Kidney glomerular epithelial cell (primary cell): ENCODE results near the gene RECQL5.
A peak's percentile ranks its signal among the peaks of the same experiment; 100 is the strongest.
"Not testable (repeated sequence)": the region's sequence is repeated elsewhere in the genome, so short reads cannot be mapped to it uniquely, and the experiment has no call there.

Experiments used
- DNase-seq: peaks from one replicate; lab custom pipeline; 2025; lab: John Stamatoyannopoulos, UW

The RECQL5 gene

DNA sequence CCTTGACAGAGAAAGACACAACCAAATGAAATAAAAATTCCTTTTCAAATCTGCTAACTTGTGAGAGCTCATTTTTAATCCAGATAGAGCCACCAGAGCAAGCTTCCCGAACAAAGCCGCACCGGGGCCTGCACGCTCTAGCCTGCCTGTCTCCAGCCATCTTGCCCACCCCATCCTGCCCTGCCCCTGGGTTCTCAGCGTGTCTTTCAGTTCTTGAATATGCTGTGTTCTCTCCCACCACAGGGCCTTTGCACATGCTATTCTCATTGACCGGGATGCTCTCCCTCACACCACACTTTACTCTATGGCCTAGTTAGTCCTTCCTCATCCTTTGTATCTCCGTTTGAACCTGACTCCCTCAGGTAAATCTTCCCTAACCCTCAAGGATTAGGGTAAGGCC is 19.0 kb downstream of the RECQL5 start:
- no peak for DNase-seq

DNA sequence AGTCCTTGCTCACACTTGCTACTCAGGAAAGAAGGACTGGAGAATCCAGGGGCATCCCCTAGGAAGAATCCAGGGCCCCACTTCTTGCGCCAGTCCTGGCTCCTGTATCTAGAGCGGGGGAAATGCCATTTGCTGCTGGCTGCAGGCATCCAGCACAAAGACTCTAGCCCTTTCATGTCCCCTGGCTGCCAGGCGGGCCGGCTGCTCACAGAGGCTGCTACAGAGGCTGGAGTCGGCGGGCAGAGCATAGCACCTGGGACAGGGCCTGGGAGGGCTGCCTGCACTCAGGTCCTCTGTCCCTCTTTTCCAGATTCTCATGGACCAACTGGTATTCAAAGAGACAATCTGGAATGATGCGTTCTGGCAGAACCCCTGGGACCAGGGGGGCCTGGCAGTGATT is 19.9 kb downstream of the RECQL5 start:
- DNase-seq: no peak

DNA sequence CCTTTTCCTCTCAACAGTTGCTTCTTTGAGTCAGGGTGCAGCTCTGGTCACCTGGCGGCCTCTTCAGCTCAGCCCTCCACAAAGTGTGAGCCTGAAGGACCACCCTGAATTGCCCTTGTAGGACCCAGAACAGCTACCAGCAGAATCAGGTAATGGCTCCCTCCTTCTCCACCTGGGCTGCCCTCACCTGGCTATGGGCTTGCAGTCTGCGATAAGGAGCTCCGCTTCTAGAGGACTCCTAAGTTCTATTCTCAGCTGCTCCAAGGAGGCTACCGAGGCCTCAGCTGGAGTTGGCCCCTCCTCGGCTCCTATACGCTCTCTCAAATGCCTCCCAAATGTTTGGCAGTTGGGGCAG is 20.3 kb downstream of the RECQL5 start:
- no peak for DNase-seq

DNA sequence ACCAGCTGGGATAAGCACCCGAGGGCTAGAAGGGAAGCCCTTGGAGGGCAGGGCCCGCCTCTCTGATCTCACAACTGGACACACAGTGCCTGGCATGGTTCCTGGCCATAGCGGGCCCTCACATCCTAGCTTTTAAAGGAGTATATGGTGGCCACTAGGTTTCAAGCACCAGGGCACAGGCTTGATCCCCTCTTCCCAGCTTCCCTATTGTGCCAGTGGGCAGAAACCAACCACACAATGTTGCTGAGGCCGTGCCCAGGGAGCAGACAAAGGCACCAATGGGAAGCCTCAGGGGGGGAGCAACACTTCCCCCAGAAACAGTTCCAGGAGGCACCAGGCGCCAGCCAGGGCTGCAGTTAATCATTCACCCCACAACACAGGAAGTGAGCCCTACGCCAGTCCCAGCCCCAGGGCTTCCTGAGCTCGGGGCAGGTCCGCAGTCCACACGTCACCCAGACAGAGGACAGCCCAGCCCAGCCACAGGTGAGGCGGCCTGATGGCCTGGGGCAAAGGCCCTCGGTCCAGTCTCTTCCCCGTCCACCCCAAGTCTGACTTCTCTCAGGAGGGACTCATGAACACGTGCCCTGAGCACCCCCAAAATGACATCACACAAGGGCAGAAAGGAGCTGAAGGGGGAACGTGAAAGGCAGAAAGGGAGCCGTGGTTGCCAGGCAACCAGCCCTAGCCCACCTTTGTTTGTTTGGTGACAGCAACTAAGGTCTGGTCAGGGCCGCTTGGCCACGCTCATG is 20.9 kb downstream of the RECQL5 start:
- DNase-seq: peak; percentile 98

DNA sequence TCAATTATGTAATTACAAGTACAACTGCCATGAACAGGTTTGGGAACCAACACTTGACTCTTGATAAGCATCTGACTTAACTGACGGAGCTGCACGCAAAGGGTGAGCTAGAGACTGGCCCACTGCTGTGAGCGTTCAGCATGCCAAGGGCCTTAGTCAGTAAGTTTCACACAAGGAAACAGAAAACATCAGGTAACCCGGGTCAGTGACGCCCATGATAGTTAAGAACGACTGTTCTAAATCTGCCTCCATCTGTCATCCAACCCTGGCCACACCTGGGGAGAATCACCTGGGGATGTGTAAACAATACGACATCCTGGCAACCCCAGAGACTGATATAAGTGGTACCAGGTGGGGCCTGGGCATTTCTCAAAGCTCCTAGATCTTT is 21.5 kb downstream of the RECQL5 start:
- peak; percentile 92 for DNase-seq

DNA sequence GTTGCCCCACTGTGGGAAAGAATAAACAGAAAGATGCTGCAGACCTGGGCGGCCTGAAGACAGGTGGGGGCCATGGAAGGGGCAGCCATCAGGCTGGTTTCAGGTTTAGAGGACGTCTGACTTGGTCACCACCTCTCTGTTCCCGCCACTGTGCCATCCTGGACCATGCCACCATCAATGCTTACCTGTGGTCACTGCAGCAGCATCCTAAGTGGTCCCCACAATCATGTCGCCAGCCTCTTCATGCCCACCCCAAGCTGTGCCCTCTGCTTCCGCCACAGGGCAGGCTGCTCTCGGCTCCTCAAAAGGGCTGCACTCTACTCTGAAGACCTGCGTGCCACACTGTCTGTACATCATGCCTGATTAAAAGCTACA is 23.3 kb downstream of the RECQL5 start:
- DNase-seq: no peak

DNA sequence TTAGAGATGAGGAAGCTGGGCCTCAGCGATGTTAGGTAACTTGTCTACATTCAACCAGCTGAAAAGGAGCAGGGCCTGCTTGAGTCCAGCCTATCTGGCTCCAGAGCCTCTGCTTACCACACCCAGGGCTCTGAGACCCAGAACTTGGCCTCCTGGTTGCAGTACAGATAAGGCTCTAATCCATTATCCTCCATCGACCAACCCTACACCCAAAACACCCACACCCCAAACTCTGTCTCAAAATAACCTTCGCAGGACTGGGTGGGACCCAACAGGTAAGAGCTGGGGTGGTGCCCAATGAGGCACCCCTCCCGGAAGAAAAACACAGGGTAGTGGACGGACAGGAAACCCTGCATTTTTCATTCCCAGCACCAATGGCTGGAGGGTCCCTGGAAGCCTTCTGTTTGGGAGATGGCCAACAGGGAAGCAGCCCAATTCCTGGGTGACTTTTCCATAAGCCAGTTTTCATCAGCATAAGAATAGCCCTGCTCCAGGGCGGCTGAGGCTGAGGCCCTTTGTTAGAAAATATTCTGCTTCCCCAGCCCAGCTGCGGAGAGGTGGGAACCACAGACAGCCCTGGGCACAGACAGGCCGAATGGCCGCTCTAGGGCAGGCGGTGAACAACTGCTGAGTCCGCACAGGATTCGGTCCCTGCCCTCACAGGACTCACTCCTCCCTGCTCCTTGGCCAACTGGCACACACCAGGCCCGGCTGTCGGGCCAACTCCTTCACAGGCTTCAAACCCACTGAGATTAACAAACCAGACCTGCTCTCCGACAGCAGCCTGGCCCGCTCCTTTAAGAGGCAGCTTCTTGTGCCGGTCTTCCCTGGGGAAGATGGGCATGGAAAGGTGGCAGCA is 23.9 kb downstream of the RECQL5 start:
- DNase-seq: no peak

DNA sequence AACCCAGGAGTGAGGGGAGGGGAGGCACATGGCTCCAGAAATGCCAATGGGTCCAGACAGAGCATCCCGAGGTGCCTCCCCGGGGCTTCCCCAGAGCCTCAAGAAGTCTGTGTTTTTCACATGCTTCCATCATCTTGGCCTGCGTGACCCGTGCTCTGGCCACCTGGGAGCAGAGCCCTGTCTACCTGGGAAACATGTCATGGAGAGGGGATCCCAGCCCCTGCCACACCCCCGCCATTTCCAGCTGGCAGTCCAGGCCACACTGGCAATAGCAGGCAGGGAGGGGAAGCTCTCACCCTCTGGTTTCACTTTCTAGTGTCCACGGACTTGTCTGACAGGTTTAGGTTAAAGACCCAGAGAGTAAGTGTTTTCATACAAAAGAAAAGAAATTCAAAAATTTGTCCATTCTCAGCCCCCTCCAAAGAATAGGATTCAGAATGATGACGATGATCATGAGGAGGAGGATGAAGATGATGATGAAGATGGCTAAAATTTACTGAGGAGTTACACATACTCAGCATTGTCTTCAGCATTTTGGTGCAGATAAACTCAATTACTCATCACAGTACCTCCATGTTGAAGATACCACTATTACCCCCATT is 24.7 kb downstream of the RECQL5 start:
- no peak for DNase-seq

DNA sequence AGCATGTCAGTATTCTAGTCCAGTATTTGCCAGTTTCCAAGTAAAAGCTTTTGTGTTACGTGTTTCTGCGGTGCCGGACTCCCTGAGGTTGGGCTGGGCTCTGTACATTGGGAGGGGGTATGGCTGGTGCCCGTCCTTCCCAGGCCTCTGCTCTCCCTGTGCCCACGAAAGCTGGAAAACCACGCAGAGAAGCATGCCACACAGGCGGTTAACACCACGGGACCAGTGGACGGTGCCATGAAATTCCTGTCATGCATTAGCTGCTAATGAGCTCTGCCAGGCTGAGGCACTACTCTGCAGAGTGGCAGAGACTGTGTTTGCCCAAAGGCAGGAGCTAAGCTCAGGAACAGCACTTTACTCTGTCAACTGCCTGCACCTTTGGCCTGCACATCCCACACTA is 25.6 kb downstream of the RECQL5 start:
- DNase-seq: peak; percentile 44

DNA sequence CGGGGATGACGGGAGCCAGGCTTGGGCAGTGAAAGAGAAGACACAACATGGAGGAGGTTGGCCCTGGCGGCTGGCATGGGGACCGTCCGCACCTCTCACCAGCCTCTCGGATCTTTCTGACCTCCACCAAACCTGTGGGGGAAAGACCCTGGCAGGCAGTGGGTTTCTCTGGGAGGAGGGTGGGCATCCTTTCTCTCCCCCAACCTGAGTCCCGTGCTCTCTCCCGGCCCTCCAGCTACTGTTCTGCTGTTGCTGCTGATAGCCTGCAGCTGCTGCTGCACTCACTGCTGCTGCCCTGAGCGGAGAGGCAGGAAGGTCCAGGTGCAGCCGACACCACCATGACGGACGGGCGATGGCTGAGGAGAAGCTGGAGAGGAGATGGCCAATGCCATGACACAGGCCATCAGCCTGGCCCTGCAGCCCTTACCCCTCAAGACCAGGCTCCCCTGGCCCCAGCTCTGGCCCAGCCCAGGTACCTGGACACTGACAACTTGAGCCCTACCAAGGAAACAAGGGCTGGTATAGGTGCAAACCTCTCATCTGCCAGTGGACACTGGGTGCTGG is 26.3 kb downstream of the RECQL5 start:
- DNase-seq: no peak

DNA sequence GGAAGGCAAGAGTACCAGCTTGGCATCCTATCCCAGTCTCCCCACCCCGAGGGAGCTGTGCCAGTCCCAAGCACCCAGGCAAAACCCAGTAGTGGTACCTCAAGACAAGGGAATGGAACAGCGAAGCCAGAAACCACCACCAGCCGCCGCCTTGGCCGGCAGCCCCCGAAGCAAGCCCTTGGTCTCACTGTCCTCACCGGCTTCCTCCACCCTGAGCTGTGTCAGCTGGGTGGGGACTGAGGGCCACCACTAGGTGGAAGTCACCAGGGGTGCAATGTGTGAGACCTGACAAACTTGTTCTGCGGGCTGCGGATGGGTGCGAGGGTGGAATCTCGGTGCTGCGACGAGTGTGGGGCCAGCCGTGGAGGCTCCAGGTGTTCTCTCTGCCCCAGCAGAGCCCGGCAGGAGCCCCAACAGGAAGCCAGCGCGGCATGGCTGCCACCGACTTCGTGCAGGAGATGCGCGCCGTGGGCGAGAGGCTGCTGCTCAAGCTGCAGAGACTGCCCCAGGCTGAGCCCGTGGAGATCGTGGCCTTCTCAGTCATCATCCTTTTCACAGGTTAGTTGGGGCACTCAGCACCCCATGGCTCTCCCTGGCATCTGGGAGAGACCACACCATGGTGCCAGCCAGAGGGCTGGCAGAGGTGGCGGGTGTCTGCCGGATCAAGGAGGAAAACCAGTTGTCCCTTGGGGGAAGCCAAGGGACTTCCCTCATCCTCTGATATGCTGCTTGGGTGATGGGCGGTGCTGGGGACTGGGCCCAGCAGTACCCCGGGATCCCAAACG is 27.0 kb downstream of the RECQL5 start:
- DNase-seq: no peak

DNA sequence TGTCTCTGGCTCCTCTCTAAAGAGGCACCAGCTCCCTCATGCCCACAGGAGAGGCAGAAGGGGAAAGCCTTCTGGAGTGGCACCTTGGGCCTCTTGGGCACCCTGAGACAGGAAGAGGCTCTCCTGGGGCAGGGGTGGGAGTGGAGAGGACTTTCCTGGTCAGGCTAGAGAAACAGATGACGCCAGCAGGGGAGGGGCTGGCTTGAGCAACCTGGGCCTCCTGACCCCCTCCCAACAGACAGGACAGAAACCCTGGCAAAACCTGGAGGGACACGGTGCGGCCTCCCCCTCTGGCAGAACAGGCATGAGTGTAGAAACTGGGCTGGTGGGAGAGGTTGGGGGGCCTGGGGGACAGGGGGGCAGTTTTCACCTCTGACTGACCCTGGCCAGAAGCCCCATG is 27.6 kb downstream of the RECQL5 start:
- no peak for DNase-seq

DNA sequence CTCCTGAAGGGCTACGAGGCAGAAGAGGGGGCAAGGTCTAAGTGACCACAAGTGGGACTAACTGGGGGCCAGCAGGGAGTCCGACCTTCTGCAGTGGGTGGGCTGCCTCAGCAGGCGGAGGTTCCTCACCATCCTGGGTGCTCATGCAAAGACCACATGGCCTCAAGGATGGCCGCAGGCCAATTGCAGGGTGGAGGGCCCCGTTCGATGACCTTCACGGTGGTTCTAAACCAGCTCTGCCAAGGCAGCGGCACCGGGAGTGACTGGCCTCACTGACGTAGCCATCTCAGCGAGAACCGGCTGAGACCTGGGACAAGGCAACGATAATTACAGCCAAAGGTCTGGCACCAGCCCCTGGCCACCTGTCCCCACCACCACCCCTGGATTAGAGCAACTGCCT is 28.1 kb downstream of the RECQL5 start:
- DNase-seq: no peak

DNA sequence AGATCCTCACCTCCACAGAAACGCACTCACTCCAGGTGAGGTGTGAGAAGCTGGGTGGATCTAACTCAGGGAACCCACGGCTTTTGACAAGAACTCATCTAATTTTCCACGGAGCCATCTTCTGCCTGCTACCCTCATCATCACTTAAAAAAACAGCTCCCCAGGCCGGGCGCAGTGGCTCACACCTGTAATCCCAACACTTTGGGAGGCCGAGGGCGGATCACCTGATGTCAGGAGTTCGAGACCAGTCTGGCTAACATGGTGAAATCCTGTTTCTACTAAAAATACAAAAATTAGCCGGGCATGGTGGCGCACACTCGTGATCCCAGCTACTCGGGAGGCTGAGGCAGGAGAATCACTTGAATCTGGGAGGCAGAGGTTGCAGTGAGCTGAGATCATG is 28.9 kb downstream of the RECQL5 start:
- DNase-seq: not testable (repeated sequence)

DNA sequence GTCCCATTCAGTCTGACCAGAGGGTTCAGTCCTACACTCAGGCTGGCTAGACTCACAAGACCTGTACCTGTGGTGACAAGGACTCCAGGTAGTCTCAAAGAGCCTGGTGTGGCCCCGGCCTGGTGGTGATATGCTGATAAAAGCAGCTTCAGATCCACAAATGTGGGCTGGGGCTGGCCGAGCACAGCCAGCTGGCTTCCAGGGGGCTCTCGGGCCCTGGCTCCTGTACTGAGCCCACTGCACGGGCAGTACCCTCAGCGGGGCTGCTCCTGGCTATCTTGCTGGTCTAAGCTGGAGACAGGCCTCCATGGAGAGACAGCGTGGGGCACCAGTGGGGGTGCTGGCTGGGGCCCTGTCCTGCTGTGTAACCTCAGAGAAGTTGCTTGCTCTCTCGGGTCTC is 29.4 kb downstream of the RECQL5 start:
- DNase-seq: no peak

DNA sequence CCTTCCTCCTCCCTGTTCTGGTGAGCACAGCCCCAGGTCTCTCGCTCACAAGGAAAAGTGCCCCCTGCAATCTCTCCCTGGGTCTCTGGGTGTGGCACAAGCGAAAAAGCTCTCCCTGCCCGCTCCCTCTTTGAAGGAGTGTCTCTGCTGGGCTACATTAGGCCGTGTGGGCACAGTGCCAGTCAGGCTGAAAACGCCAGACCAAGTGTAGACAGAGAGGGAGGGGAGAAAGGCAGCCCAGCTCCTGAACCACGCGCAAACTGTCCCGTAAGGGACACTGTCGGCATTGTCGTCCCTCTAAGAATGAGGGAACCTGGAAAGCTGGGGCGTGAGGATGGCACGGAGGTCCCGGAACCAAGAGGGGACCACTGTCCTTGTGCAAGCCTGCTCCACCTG is 29.8 kb downstream of the RECQL5 start:
- no peak for DNase-seq

DNA sequence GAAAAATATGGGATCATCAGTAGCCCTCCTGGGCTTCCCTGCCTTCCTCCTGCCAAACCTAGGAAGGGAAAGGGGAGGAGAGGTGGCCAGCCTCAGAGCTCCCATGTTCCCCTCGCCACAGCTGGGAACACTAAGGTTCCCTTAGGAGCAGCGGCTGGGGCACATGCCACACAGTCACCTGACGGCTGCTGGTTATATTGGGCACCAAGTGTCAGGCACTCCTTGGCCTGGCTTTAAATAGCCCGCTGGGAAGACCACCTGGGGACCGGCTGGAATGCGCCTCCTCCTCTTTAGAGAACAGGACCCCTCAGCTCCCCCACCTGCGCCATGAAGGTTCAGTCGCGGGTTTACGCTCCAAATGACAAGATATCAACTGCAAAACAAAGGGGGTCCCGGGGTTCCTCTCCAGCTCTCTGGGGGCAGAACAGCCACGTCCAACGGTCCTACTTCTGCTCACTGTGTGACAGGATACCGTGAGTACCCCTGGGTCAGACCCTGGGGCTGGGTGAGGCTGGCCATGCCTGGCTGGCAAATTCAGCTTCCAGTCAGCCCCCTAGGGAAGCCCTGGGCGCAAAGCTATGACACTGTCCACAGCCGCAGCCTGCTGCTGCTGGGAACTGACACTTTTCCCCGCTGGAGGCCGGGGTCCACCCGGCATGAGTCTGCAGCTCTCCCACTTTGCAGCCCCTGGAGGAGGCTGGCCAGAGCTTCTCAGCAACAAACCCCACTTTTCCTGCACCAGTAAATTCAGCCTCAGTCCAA is 30.4 kb downstream of the RECQL5 start:
- no peak for DNase-seq

DNA sequence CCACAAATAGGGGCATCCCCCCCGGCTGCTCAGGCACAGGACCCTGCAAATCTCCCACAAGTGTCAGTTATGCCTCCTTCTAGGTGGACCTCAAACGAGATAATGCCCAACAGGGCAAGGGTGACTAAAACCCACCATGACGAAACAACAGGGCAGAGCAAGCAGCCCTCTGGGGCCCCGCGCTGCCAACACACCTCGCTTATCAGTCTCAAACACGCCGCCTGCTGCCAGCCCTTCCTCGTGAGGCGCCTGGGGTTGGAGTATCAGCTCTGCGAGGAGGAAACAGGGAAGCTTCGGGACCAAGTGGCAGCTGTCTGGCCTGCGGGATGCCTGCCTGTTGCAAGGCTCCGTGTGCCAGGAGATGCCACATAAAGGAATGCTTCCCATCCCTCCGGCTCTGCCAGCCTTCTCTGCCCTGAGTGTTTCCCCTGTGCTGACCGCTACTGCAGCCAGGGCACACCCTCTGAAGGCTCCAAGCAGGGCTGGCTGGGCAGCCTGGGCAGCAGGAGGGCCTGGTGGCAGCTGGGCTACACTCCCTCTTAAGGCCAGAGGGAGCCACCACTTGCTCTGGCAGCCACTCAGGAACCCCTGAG is 31.2 kb downstream of the RECQL5 start:
- no peak for DNase-seq

DNA sequence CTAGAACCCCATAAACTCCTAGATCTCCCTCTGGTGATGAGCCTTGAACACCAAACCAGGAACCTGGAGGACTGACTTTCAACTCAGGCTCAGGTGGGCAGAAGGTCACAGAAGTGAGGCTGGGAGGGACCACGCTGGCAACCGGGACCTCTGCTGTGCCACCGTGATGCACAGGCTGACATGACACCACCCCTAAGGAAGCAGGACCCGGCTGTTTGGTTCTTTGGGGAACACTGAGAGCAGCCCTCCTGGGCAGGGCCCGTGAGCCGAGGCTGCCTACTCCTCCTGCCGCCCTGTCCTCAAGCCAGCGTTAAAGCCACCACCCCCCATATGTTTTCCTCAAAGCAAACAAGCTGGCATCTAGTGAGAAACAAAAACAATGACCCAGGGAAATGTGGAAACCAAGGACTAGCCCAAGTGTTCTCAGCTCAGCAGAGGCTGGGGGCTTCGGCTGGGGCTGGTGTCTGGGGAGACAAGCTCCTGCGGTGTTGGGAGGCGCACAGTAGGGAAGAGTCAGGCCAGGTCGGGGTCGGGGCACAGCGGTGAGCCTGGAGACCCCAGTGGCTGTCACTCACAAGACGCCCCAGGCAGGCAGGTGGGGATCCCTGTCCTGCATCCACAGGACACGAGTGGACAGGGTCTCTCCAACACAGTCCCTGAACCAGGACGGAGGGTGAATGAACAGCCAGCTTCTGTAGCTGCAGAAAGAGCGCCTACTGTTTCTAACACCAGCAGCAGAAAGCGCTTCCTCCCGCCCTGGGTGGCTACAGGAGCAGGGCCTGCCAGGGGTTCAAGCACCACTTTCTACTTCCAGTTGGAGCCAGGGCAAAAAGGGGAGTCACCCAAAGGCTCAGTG is 32.0 kb downstream of the RECQL5 start:
- DNase-seq: no peak

DNA sequence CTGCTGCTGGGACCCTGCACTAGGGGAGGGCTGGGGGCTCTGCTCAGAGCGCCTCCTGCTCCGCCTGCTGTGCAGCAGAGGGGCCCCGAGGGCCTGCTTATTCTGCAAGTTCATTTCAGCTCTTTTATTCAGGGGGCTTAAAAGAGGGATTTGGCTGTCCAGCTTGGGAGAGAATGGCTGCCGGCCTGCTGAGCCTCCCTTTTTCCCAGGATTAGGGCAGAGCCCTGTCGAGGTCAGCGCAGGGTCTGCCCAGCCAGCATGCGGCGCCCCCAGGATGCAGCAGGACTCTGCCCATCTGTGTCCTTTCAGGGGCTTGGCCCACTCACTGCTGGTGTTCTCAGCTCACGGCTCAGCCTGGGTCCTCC is 32.6 kb downstream of the RECQL5 start:
- DNase-seq: no peak
